ENCODE measurements around the gene CORIN. TPM values are rescaled to one million over a fixed set of nuclear protein-coding genes. Genes with fewer than 3 reads are reported as not detected.

CORIN gene
- total and polyA plus RNA-seq, 10 of the 15 experiments (the other 5 are each of a cell fraction or from before 2014, with no cell fraction given): 0.02 to 0.45 (median 0.09) TPM; not detected in 3

DNA sequence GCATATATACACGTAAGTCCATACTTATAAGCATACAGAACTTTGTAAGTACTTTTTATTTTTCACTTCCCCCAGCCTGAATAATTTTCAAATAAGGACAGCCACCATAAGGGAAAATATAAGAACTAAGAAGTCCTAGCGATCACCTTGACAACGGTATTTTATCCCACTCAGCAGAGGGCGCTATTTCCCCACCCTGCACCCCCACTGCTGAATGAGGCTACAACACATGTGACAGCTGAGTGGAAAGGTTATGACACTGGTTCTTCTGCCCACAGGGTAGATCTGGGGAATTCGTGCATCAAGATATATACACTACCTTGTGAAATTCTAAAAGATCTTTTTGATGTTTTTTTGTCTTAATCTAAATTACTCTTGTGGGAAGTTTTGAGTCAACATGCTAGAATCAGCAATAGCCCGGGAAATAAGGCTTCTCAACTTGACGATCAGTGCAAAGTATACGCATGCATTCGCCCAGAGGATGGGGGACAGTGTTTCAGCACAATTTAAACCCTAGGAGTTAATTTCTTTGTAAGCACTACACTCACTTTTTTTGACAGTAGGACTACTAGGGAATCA is 151.5 kb downstream of the CORIN start (continued):
- TF ChIP-seq ZNF384 (IDR thresholded peaks at IDR 0.05; ENCODE audit: borderline replicate concordance, low read depth, low read length) (no peak), KAT2A (conservative IDR thresholded peaks at IDR 0.05; ENCODE audit: control insufficient read depth, low read depth, low read length) (no peak), POLR2AphosphoS5 (IDR thresholded peaks at IDR 0.05; ENCODE audit: low read length) (no peak), NR2F1 (conservative IDR thresholded peaks at IDR 0.05) (peak; percentile 53), SUPT20H (IDR thresholded peaks at IDR 0.05; ENCODE audit: borderline replicate concordance, control insufficient read depth, low read depth, low read length) (no peak), ZBED1 (IDR thresholded peaks at IDR 0.05; ENCODE audit: borderline replicate concordance) (no peak), TCF12 (IDR thresholded peaks at IDR 0.05; ENCODE audit: low read depth, low read length) (no peak), YY1 (IDR thresholded peaks at IDR 0.05; ENCODE audit: low read depth, low read length) (0 out of 2 replicates have a peak, but pooled peaks have one; percentile 29), MYB (IDR thresholded peaks at IDR 0.05; ENCODE audit: borderline replicate concordance, low read depth, low read length) (no peak), BMI1 (IDR thresholded peaks at IDR 0.05; ENCODE audit: borderline replicate concordance) (peak; percentile 67), RFX5 (IDR thresholded peaks at IDR 0.05; ENCODE audit: low read depth, low read length) (no peak), PAX5 (IDR thresholded peaks at IDR 0.05; ENCODE audit: borderline replicate concordance, low read depth, low read length) (no peak), SP1 (IDR thresholded peaks at IDR 0.05; ENCODE audit: low read depth, low read length) (no peak), NR2C2 (IDR thresholded peaks at IDR 0.05; ENCODE audit: borderline replicate concordance, control insufficient read depth, insufficient read length, low read depth) (no peak), SPI1 (IDR thresholded peaks at IDR 0.05; ENCODE audit: borderline replicate concordance, insufficient read depth, low read depth, low read length) (no peak), JUND (IDR thresholded peaks at IDR 0.05; ENCODE audit: low read depth, low read length) (no peak), BRCA1 (IDR thresholded peaks at IDR 0.05; ENCODE audit: low read depth, low read length) (no peak), YBX1 (IDR thresholded peaks at IDR 0.05) (no peak), EED (IDR thresholded peaks at IDR 0.05; ENCODE audit: low read depth) (no peak)
- TF ChIP-seq, protein P1, sequence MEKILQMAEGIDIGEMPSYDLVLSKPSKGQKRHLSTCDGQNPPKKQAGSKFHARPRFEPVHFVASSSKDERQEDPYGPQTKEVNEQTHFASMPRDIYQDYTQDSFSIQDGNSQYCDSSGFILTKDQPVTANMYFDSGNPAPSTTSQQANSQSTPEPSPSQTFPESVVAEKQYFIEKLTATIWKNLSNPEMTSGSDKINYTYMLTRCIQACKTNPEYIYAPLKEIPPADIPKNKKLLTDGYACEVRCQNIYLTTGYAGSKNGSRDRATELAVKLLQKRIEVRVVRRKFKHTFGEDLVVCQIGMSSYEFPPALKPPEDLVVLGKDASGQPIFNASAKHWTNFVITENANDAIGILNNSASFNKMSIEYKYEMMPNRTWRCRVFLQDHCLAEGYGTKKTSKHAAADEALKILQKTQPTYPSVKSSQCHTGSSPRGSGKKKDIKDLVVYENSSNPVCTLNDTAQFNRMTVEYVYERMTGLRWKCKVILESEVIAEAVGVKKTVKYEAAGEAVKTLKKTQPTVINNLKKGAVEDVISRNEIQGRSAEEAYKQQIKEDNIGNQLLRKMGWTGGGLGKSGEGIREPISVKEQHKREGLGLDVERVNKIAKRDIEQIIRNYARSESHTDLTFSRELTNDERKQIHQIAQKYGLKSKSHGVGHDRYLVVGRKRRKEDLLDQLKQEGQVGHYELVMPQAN (conservative IDR thresholded peaks at IDR 0.05): no peak
- TF ChIP-seq, protein P2, sequence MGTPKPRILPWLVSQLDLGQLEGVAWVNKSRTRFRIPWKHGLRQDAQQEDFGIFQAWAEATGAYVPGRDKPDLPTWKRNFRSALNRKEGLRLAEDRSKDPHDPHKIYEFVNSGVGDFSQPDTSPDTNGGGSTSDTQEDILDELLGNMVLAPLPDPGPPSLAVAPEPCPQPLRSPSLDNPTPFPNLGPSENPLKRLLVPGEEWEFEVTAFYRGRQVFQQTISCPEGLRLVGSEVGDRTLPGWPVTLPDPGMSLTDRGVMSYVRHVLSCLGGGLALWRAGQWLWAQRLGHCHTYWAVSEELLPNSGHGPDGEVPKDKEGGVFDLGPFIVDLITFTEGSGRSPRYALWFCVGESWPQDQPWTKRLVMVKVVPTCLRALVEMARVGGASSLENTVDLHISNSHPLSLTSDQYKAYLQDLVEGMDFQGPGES (IDR thresholded peaks at IDR 0.05): no peak
- TF ChIP-seq, protein P3, sequence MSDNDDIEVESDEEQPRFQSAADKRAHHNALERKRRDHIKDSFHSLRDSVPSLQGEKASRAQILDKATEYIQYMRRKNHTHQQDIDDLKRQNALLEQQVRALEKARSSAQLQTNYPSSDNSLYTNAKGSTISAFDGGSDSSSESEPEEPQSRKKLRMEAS (IDR thresholded peaks at IDR 0.05; ENCODE audit: low read depth, low read length): no peak
- TF ChIP-seq, protein P4, sequence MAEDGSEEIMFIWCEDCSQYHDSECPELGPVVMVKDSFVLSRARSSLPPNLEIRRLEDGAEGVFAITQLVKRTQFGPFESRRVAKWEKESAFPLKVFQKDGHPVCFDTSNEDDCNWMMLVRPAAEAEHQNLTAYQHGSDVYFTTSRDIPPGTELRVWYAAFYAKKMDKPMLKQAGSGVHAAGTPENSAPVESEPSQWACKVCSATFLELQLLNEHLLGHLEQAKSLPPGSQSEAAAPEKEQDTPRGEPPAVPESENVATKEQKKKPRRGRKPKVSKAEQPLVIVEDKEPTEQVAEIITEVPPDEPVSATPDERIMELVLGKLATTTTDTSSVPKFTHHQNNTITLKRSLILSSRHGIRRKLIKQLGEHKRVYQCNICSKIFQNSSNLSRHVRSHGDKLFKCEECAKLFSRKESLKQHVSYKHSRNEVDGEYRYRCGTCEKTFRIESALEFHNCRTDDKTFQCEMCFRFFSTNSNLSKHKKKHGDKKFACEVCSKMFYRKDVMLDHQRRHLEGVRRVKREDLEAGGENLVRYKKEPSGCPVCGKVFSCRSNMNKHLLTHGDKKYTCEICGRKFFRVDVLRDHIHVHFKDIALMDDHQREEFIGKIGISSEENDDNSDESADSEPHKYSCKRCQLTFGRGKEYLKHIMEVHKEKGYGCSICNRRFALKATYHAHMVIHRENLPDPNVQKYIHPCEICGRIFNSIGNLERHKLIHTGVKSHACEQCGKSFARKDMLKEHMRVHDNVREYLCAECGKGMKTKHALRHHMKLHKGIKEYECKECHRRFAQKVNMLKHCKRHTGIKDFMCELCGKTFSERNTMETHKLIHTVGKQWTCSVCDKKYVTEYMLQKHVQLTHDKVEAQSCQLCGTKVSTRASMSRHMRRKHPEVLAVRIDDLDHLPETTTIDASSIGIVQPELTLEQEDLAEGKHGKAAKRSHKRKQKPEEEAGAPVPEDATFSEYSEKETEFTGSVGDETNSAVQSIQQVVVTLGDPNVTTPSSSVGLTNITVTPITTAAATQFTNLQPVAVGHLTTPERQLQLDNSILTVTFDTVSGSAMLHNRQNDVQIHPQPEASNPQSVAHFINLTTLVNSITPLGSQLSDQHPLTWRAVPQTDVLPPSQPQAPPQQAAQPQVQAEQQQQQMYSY (CRISPR knock-in tag; IDR thresholded peaks at IDR 0.05): no peak
- TF ChIP-seq, protein P5, sequence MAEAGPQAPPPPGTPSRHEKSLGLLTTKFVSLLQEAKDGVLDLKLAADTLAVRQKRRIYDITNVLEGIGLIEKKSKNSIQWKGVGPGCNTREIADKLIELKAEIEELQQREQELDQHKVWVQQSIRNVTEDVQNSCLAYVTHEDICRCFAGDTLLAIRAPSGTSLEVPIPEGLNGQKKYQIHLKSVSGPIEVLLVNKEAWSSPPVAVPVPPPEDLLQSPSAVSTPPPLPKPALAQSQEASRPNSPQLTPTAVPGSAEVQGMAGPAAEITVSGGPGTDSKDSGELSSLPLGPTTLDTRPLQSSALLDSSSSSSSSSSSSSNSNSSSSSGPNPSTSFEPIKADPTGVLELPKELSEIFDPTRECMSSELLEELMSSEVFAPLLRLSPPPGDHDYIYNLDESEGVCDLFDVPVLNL (IDR thresholded peaks at IDR 0.05; ENCODE audit: low read depth, low read length): no peak

Data from GM12878 (cell line).